SK-N-SH treated with all-trans-retinoic acid at 6 μM for 48 hours (cell line): ENCODE results near the gene MPHOSPH8.

Source experiments
- ATAC-seq: fragments of 200-7000 bp; cut with Tn5 transposase; 3 replicates; pipeline ENCODE4 v1.9.1; 2020; ENCODE audit warnings: mild to moderate bottlenecking, moderate library complexity
- ARNTL ChIP-seq: fragments of 450-650 bp; formaldehyde crosslinking; IDR thresholded peaks from 2 replicates; pipeline ENCODE4 v1.5.0; 2020; ENCODE audit warnings: low read depth, mild to moderate bottlenecking, moderate library complexity, borderline replicate concordance
- BACH2 ChIP-seq: fragments of 250-450 bp; sonication (Bioruptor Pico); IDR thresholded peaks from 2 replicates; pipeline ENCODE4 v1.9.0; 2021; ENCODE audit warnings: mild to moderate bottlenecking, borderline replicate concordance
- CREB5 ChIP-seq: fragments of 250-450 bp; sonication (Bioruptor Pico); IDR thresholded peaks from 2 replicates; pipeline ENCODE4 v1.5.1; 2020; ENCODE audit warnings: low read depth, mild to moderate bottlenecking, moderate library complexity
- CSDC2 ChIP-seq: fragments of 250-450 bp; sonication (Bioruptor Pico); IDR thresholded peaks from 2 replicates; pipeline ENCODE4 v1.5.0; 2020; ENCODE audit warnings: mild to moderate bottlenecking, moderate library complexity
- CSRNP3 ChIP-seq: fragments of 250-450 bp; sonication (Bioruptor Pico); IDR thresholded peaks from 2 replicates; pipeline ENCODE4 v1.5.1; 2021; ENCODE audit warnings: mild to moderate bottlenecking, moderate library complexity
- ESRRG ChIP-seq: fragments of 250-450 bp; sonication (Bioruptor Pico); IDR thresholded peaks from 2 replicates; pipeline ENCODE4 v1.6.1; 2021; ENCODE audit warnings: mild to moderate bottlenecking
- GLIS3 ChIP-seq: fragments of 250-450 bp; sonication (Bioruptor Pico); IDR thresholded peaks from 2 replicates; pipeline ENCODE4 v1.5.0; 2020; ENCODE audit warnings: mild to moderate bottlenecking, moderate library complexity
- ISL1 ChIP-seq: fragments of 250-450 bp; sonication (Bioruptor Pico); IDR thresholded peaks from 2 replicates; pipeline ENCODE4 v2.1.2; 2022; ENCODE audit warnings: mild to moderate bottlenecking, moderate library complexity
- OSR1 ChIP-seq: fragments of 250-450 bp; sonication (Bioruptor Pico); IDR thresholded peaks from 2 replicates; pipeline ENCODE4 v1.8.0; 2022; ENCODE audit warnings: moderate library complexity, mild to moderate bottlenecking, inconsistent platforms
- PATZ1 ChIP-seq: fragments of 250-450 bp; sonication (Bioruptor Pico); IDR thresholded peaks from 2 replicates; pipeline ENCODE4 v1.8.0; 2020; ENCODE audit warnings: mild to moderate bottlenecking, moderate library complexity, borderline replicate concordance
- POU6F1 ChIP-seq: fragments of 250-450 bp; sonication (Bioruptor Pico); IDR thresholded peaks from 2 replicates; pipeline ENCODE4 v1.8.0; 2021; ENCODE audit warnings: low read depth, mild to moderate bottlenecking, moderate library complexity, borderline replicate concordance
- PPARA ChIP-seq: fragments of 250-450 bp; sonication (Bioruptor Pico); IDR thresholded peaks from 2 replicates; pipeline ENCODE4 v1.5.0; 2020; ENCODE audit warnings: mild to moderate bottlenecking, borderline replicate concordance
- RARB ChIP-seq: fragments of 250-450 bp; sonication (Bioruptor Pico); IDR thresholded peaks from 2 replicates; pipeline ENCODE4 v1.8.0; 2021; ENCODE audit warnings: mild to moderate bottlenecking, moderate library complexity
- SNAI2 ChIP-seq: fragments of 250-450 bp; sonication (Bioruptor Pico); IDR thresholded peaks from 2 replicates; pipeline ENCODE4 v1.5.0; 2020; ENCODE audit warnings: mild to moderate bottlenecking, moderate library complexity
- TCF4 ChIP-seq: fragments of 250-450 bp; sonication (Bioruptor Pico); IDR thresholded peaks from 2 replicates; pipeline ENCODE4 v1.8.0; 2021; ENCODE audit warnings: mild to moderate bottlenecking, moderate library complexity, borderline replicate concordance
- TOX ChIP-seq: fragments of 250-450 bp; sonication (Bioruptor Pico); IDR thresholded peaks from 2 replicates; pipeline ENCODE4 v1.8.0; 2021; ENCODE audit warnings: mild to moderate bottlenecking, moderate library complexity, borderline replicate concordance
- ZFP3 ChIP-seq: fragments of 250-450 bp; sonication (Bioruptor Pico); IDR thresholded peaks from 2 replicates; pipeline ENCODE4 v1.5.0; 2020; ENCODE audit warnings: mild to moderate bottlenecking, moderate library complexity
- ZNF565 ChIP-seq: fragments of 450-650 bp; formaldehyde crosslinking; conservative IDR thresholded peaks from 2 replicates; pipeline ENCODE4 v1.5.0; 2020; ENCODE audit warnings: low read depth, mild to moderate bottlenecking, moderate library complexity
- ZNF8 ChIP-seq: fragments of 450-650 bp; formaldehyde crosslinking; IDR thresholded peaks from 2 replicates; pipeline ENCODE4 v1.5.0; 2020; ENCODE audit warnings: mild to moderate bottlenecking, moderate library complexity

Gene MPHOSPH8

GRCh38 chr13:19650742-19651141 lies 17.3 kb downstream of the MPHOSPH8 start:
- no peak for ATAC-seq
- TF ChIP-seq ARNTL (CRISPR knock-in tag) (no peak), PPARA (CRISPR knock-in tag) (no peak), ISL1 (CRISPR knock-in tag) (no peak), ESRRG (CRISPR knock-in tag) (no peak), ZNF8 (no peak), SNAI2 (CRISPR knock-in tag) (no peak), GLIS3 (CRISPR knock-in tag) (no peak), OSR1 (CRISPR knock-in tag) (no peak), ZFP3 (CRISPR knock-in tag) (no peak), CREB5 (no peak), TCF4 (CRISPR knock-in tag) (no peak), BACH2 (CRISPR knock-in tag) (no peak)

- peak; percentile 51 for ATAC-seq
- TF ChIP-seq ISL1 (CRISPR knock-in tag) (no peak), CSDC2 (no peak), ZFP3 (CRISPR knock-in tag) (no peak), ESRRG (CRISPR knock-in tag) (no peak), ARNTL (CRISPR knock-in tag) (no peak), CREB5 (no peak), SNAI2 (CRISPR knock-in tag) (no peak), POU6F1 (CRISPR knock-in tag) (no peak), ZNF565 (CRISPR knock-in tag) (no peak), ZNF8 (no peak), RARB (CRISPR knock-in tag) (no peak)
- TF ChIP-seq, all 23 proteins: peak for 0
Observed at GRCh38 chr13:19657872-19658591, 24.6 kb downstream of the MPHOSPH8 start.

GRCh38 chr13:19658831-19659230 lies 25.4 kb downstream of the MPHOSPH8 start:
- no peak for TF ChIP-seq TCF4 (CRISPR knock-in tag)
- no peak for TF ChIP-seq ZNF8
- no peak for TF ChIP-seq TOX (CRISPR knock-in tag)
- no peak for TF ChIP-seq ZFP3 (CRISPR knock-in tag)
- TF ChIP-seq ARNTL (CRISPR knock-in tag), result no peak
- TF ChIP-seq ZNF565 (CRISPR knock-in tag), result no peak
- TF ChIP-seq BACH2 (CRISPR knock-in tag), result no peak
- TF ChIP-seq PATZ1 (CRISPR knock-in tag), result no peak
- no peak for TF ChIP-seq SNAI2 (CRISPR knock-in tag)
- no peak for TF ChIP-seq CSRNP3 (CRISPR knock-in tag)
- TF ChIP-seq RARB (CRISPR knock-in tag), result no peak
- TF ChIP-seq GLIS3 (CRISPR knock-in tag), result no peak
- no peak for TF ChIP-seq CREB5
- TF ChIP-seq CSDC2, result no peak
- no peak for TF ChIP-seq OSR1 (CRISPR knock-in tag)
- TF ChIP-seq POU6F1 (CRISPR knock-in tag), result no peak

More at GRCh38 chr13:19658831-19659230, 25.4 kb downstream of the MPHOSPH8 start:
- no peak for ATAC-seq
